H1 (cell line): ENCODE results near the gene ZNRF3. TPM values are rescaled to one million over a fixed set of nuclear protein-coding genes. Genes with fewer than 3 reads are reported as not detected.

ENCODE experiments used
- CTCF ChIA-PET: fragments of 300-600 bp; sonication (Branson Sonifier 250); formaldehyde crosslinking; loops from one replicate; lab custom pipeline; 2021; ENCODE audit not compliant: partially characterized antibody; lab: Charles Lee
- POLR2A ChIA-PET: fragments of 300-600 bp; sonication (Branson Sonifier 250); formaldehyde crosslinking; loops from one replicate; lab custom pipeline; 2021; ENCODE audit warnings: inconsistent platforms; ENCODE audit not compliant: partially characterized antibody; lab: Charles Lee
- DNase-seq, 2 experiments: peaks; one replicate each; pipeline versions ENCODE4 v3.0.0 to v3.0.0-alpha.2; 2010 to 2022; ENCODE audit warnings: low spot score in 2 of 2, low read depth in 1 of 2, mixed read lengths in 1 of 2
- FAIRE-seq: peaks from 2 replicates; lab custom pipeline; 2011; peaks lifted over from hg19 to GRCh38; lab: Jason Lieb, UNC
- H2AFZ ChIP-seq: 2 replicates; pipeline ENCODE4 v1.8.1; 2012; ENCODE audit warnings: low read length, inconsistent platforms
- H2AK5ac ChIP-seq: 2 replicates; pipeline ENCODE4 v1.6.1; 2013; ENCODE audit warnings: low read depth, low read length
- H2BK120ac ChIP-seq: replicated peaks from 2 replicates; pipeline ENCODE3; 2013; ENCODE audit warnings: low read depth, low read length, inconsistent platforms
- H2BK12ac ChIP-seq: 2 replicates; pipeline ENCODE4 v1.6.1; 2013; ENCODE audit warnings: low read depth, low read length
- H2BK15ac ChIP-seq: 2 replicates; pipeline ENCODE4 v1.6.1; 2013; ENCODE audit warnings: low read length
- H2BK20ac ChIP-seq: 2 replicates; pipeline ENCODE4 v1.6.1; 2013; ENCODE audit warnings: low read length
- H2BK5ac ChIP-seq: 2 replicates; pipeline ENCODE4 v1.6.1; 2013; ENCODE audit warnings: low read depth, low read length
- H3K14ac ChIP-seq: 2 replicates; pipeline ENCODE4 v1.6.1; 2013; ENCODE audit warnings: inconsistent platforms; ENCODE audit not compliant: insufficient read length
- H3K18ac ChIP-seq: 2 replicates; pipeline ENCODE4 v1.6.1; 2013; ENCODE audit warnings: low read length; ENCODE audit errors: extremely low read depth
- H3K23ac ChIP-seq: 2 replicates; pipeline ENCODE4 v1.6.1; 2013; ENCODE audit warnings: inconsistent platforms; ENCODE audit not compliant: insufficient read length
- H3K23me2 ChIP-seq: 2 replicates; pipeline ENCODE4 v1.6.1; 2013; ENCODE audit warnings: low read depth, low read length
- H3K27ac ChIP-seq: 2 replicates; pipeline ENCODE4 v1.6.1; 2011; ENCODE audit warnings: low read depth, low read length, inconsistent platforms
- H3K27me3 ChIP-seq, 4 experiments: replicated peaks in 1 of 4; 1 replicate in 1 of 4; 2 replicates in 3 of 4; pipeline versions ENCODE4 v1.6.1 to v1.8.1; 2011 to 2013; ENCODE audit warnings: low read length in 3 of 4, mild to moderate bottlenecking in 3 of 4, inconsistent platforms in 2 of 4, mixed read lengths in 2 of 4, moderate library complexity in 1 of 4; ENCODE audit not compliant: control insufficient read depth in 3 of 4, insufficient read depth in 3 of 4; ENCODE audit errors: extremely low read depth in 1 of 4
- H3K36me3 ChIP-seq, 4 experiments: 2 replicates each; pipeline versions ENCODE4 v1.6.1 to v1.8.1; 2011 to 2013; ENCODE audit warnings: mild to moderate bottlenecking in 4 of 4, low read length in 3 of 4, moderate library complexity in 2 of 4, control low read depth in 1 of 4, inconsistent platforms in 1 of 4; ENCODE audit not compliant: insufficient read depth in 4 of 4, control insufficient read depth in 2 of 4
- H3K4ac ChIP-seq: replicated peaks from 2 replicates; pipeline ENCODE3; 2013; ENCODE audit warnings: low read length, low read depth, mixed read lengths, inconsistent platforms; ENCODE audit not compliant: insufficient read length
- H3K4me1 ChIP-seq, 4 experiments: replicated peaks in 1 of 4; 1 replicate in 1 of 4; 2 replicates in 3 of 4; pipeline versions ENCODE4 v1.6.1 to v1.8.1; 2011 to 2013; ENCODE audit warnings: low read length in 3 of 4, inconsistent platforms in 2 of 4, mixed read lengths in 1 of 4; ENCODE audit not compliant: insufficient read depth in 4 of 4, control insufficient read depth in 3 of 4
- H3K4me2 ChIP-seq, 2 experiments: 2 replicates each; pipeline versions ENCODE4 v1.6.1 to v1.8.1; 2011 to 2013; ENCODE audit warnings: low read depth in 2 of 2, low read length in 2 of 2, control low read depth in 1 of 2, inconsistent platforms in 1 of 2, mild to moderate bottlenecking in 1 of 2; ENCODE audit not compliant: insufficient read depth in 1 of 2
- H3K4me3 ChIP-seq, 4 experiments: fragments of 200-600, 300-600 bp in 1 of 4; sonication (generic), shearing (Covaris generic), sonication (Bioruptor Twin) in 1 of 4; 2 replicates each; pipeline versions ENCODE4 v1.5.1 to v1.8.1; 2011 to 2016; ENCODE audit warnings: low read length in 4 of 4, low read depth in 3 of 4, control low read depth in 2 of 4, inconsistent platforms in 2 of 4, mild to moderate bottlenecking in 2 of 4, mixed read lengths in 1 of 4, moderate library complexity in 1 of 4; ENCODE audit not compliant: insufficient read depth in 2 of 4; ENCODE audit errors: extremely low read depth in 1 of 4
- H3K56ac ChIP-seq: replicated peaks from 2 replicates; pipeline ENCODE3; 2013; ENCODE audit warnings: low read depth, mild to moderate bottlenecking, mixed read lengths, low read length, inconsistent platforms; ENCODE audit not compliant: insufficient read length
- H3K79me1 ChIP-seq: 2 replicates; pipeline ENCODE4 v1.6.1; 2013; ENCODE audit warnings: low read depth, low read length, control low read depth
- H3K79me2 ChIP-seq, 2 experiments: 2 replicates each; pipeline versions ENCODE4 v1.6.1 to v1.8.1; 2012 to 2013; ENCODE audit warnings: low read length in 2 of 2, mild to moderate bottlenecking in 2 of 2, inconsistent platforms in 1 of 2; ENCODE audit not compliant: insufficient read depth in 2 of 2, control insufficient read depth in 1 of 2
- H3K9ac ChIP-seq, 4 experiments: replicated peaks in 1 of 4; 1 replicate in 1 of 4; 2 replicates in 3 of 4; pipeline versions ENCODE4 v1.6.1 to v1.8.1; 2011 to 2013; ENCODE audit warnings: low read depth in 3 of 4, low read length in 3 of 4, control low read depth in 2 of 4, mild to moderate bottlenecking in 2 of 4, moderate library complexity in 2 of 4, inconsistent platforms in 1 of 4; ENCODE audit errors: extremely low read depth in 1 of 4
- H3K9me3 ChIP-seq, 2 experiments: 2 replicates each; pipeline versions ENCODE4 v1.6.1 to v1.8.1; 2012 to 2013; ENCODE audit warnings: mild to moderate bottlenecking in 2 of 2, moderate library complexity in 2 of 2, control low read depth in 1 of 2, inconsistent platforms in 1 of 2, low read depth in 1 of 2, low read length in 1 of 2, mixed read lengths in 1 of 2; ENCODE audit not compliant: insufficient read depth in 2 of 2
- H4K20me1 ChIP-seq, 2 experiments: replicated peaks in 1 of 2; 2 replicates each; pipeline versions ENCODE3 to v1.8.1; 2011 to 2013; ENCODE audit warnings: inconsistent platforms in 2 of 2, low read length in 2 of 2, mild to moderate bottlenecking in 1 of 2; ENCODE audit not compliant: insufficient read depth in 2 of 2, control insufficient read depth in 1 of 2
- H4K5ac ChIP-seq: 2 replicates; pipeline ENCODE4 v1.6.1; 2013; ENCODE audit warnings: low read length, low read depth, mixed read lengths, inconsistent platforms; ENCODE audit not compliant: insufficient read length
- H4K8ac ChIP-seq: 2 replicates; pipeline ENCODE4 v1.8.0; 2013; ENCODE audit warnings: mild to moderate bottlenecking, moderate library complexity, low read length, inconsistent platforms; ENCODE audit not compliant: insufficient read depth; ENCODE audit errors: extremely low read depth
- H4K91ac ChIP-seq: replicated peaks from 2 replicates; pipeline ENCODE3; 2013; ENCODE audit warnings: low read length, mixed read lengths, inconsistent platforms; ENCODE audit not compliant: insufficient read length
- E2F6 ChIP-seq: IDR thresholded peaks from 2 replicates; pipeline ENCODE4 v1.6.1; 2012; ENCODE audit warnings: inconsistent platforms
- EP300 ChIP-seq, 2 experiments: IDR thresholded peaks; 1 replicate in 1 of 2; 2 replicates in 1 of 2; pipeline ENCODE4 v1.6.1; 2011 to 2012; ENCODE audit warnings: low read depth in 2 of 2, low read length in 2 of 2, mild to moderate bottlenecking in 2 of 2, borderline replicate concordance in 1 of 2, inconsistent platforms in 1 of 2, moderate library complexity in 1 of 2
- FOSL1 ChIP-seq: IDR thresholded peaks from 2 replicates; pipeline ENCODE4 v1.6.1; 2011; ENCODE audit warnings: mild to moderate bottlenecking, low read depth, low read length, moderate library complexity; ENCODE audit not compliant: insufficient read depth
- WGBS, 2 experiments: shearing (Covaris generic) in 1 of 2; methylation state at CpG; one replicate each; pipeline versions ENCODE4 v1.1.6 to v1.1.7; 2013 to 2015; ENCODE audit warnings: low lambda C conversion rate in 2 of 2, mixed read lengths in 2 of 2, inconsistent platforms in 1 of 2, low coverage in 1 of 2, missing lambda C conversion rate in 1 of 2; ENCODE audit not compliant: insufficient replicate concordance in 2 of 2, insufficient coverage in 1 of 2, insufficient read length in 1 of 2; ENCODE audit errors: extremely low coverage in 1 of 2, missing lambda C conversion rate in 1 of 2; 5-methylcytosine and 5-hydroxymethylcytosine counted together
- polyA plus RNA-seq, 7 experiments: library from polyadenylated mRNA; depleted of rRNA in 3 of 7; stranded (reverse) in 5 of 7; unstranded in 2 of 7; fragments of >200 nt in 5 of 7; fragments of 200-250 nt in 2 of 7; gene quantifications; 1 replicate in 5 of 7; 2 replicates in 1 of 7; 4 replicates in 1 of 7; pipeline versions ENCODE4 v1.2.1 to v1.2.3, GENCODE V29; 2011 to 2013; ENCODE audit warnings: missing spikeins in 2 of 7, mixed read lengths in 2 of 7
- total RNA-seq: library from RNA; stranded (reverse); fragmentation: NEBNext Ultra II Directional; extraction: Animal tissue kit (Norgen Biotek cat#: 25700); gene quantifications from 2 replicates; pipeline ENCODE4 v1.2.1, GENCODE V29; 2021
- TF ChIP-seq, protein P1 (sequence below): IDR thresholded peaks from 2 replicates; pipeline ENCODE4 v1.6.1; 2011; ENCODE audit warnings: low read depth, mild to moderate bottlenecking, low read length; ENCODE audit not compliant: insufficient read depth

The ZNRF3 gene
- total and polyA plus RNA-seq, 2 of the 8 experiments (the other 6 are each of a cell fraction or from before 2014, with no cell fraction given): 14.1 to 21.7 TPM

DNA sequence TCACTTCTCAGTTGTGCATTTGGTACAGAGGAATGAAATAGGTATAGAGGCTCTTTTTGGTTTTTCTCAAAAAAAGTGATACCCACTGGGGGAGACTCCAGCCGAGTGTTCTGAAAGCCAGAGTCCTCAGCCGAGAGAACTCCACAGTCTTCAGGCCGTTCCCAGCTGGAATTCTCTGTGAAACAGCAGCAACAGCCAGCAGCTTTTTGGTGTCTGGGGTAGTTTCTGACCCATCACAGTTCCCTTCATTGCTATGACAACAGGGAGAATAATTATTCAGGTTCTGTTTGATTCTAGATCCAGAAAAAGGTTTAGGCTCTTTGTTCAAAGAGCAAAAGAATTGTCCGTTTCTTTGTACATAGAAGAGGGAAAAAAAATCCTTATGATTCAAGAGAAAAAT lies 93.7 kb downstream of the ZNRF3 start:
- no peak overlapping the region for H3K56ac ChIP-seq
- no peaks in the 10 kb centered on the region for H3K27me3 ChIP-seq
- 85% methylated on average over 4 of the region's 4 CpGs; no CpG with 5 or more reads in 1 of the 2 experiments for WGBS, 2 experiments
- H4K91ac ChIP-seq: no peak overlapping the region
- H4K5ac ChIP-seq: no peak overlapping the region
- DNase-seq: no peak
- H2BK5ac ChIP-seq: no peak overlapping the region
- H3K36me3 ChIP-seq: no peaks in the 10 kb centered on the region
- H2BK20ac ChIP-seq: no peak overlapping the region
- H3K23ac ChIP-seq: no peak overlapping the region
- no peak overlapping the region for H3K27ac ChIP-seq
- POLR2A ChIA-PET: interaction anchor here (1.2 kb wide), 1 partner anchor 23 kb away, joined by 5 read pairs; no protein-coding TSS in a partner anchor
- no peak overlapping the region for H4K8ac ChIP-seq
- no peak overlapping the region for H2BK15ac ChIP-seq
- H3K23me2 ChIP-seq: no peaks in the 10 kb centered on the region
- no peak overlapping the region for H3K4me3 ChIP-seq
- no peak overlapping the region for H3K4ac ChIP-seq
- H3K4me2 ChIP-seq: no peak overlapping the region; a peak in 1 of 4 replicates
- H2AFZ ChIP-seq: no peak overlapping the region
- H3K9ac ChIP-seq: no peak overlapping the region
- H3K14ac ChIP-seq: no peak overlapping the region
- CTCF ChIA-PET: interaction anchor here (1.7 to 2.8 kb wide), 3 partner anchors 13 to 64 kb away, joined by 4 to 8 read pairs (median 7); no protein-coding TSS in a partner anchor
- H4K20me1 ChIP-seq: peaks cover 0 to 2% of the 10 kb centered on the region in 2 experiments
- no peak for FAIRE-seq
- no peak overlapping the region for H3K18ac ChIP-seq
- no peak overlapping the region for H2AK5ac ChIP-seq
- H3K79me2 ChIP-seq: peaks cover 5 to 77% of the 10 kb centered on the region in 2 experiments
- no peaks in the 10 kb centered on the region for H3K9me3 ChIP-seq
- TF ChIP-seq EP300 (IDR thresholded peaks at IDR 0.05; ENCODE audit: borderline replicate concordance in 1 of 2, low read depth in 2 of 2, low read length in 2 of 2) (no peak), E2F6 (no peak), FOSL1 (no peak)
- TF ChIP-seq, protein P1, sequence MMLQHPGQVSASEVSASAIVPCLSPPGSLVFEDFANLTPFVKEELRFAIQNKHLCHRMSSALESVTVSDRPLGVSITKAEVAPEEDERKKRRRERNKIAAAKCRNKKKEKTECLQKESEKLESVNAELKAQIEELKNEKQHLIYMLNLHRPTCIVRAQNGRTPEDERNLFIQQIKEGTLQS: no peak
- peaks cover 0 to 6% (median under 1%) of the 10 kb centered on the region in 4 experiments; a peak in 4 of 7 replicates for H3K4me1 ChIP-seq
- H2BK120ac ChIP-seq: no peak overlapping the region
- peaks cover 9% of the 10 kb centered on the region; the same call in 1 of the 2 replicates for H3K79me1 ChIP-seq
- H2BK12ac ChIP-seq: no peak overlapping the region
